Spinal cord (tissue), 10 donors: Measurements from ENCODE around the gene DNAH8. TPM values are rescaled to one million over a fixed set of nuclear protein-coding genes. Genes with fewer than 3 reads are reported as not detected.

Experiments
- DNase-seq, 6 donors: peaks; one replicate each; pipeline versions ENCODE4 v3.0.0 to v3.0.0-alpha.2; 2013 to 2015; ENCODE audit warnings: low spot score in 6 of 6, low read depth in 4 of 6
- H3K27ac ChIP-seq: one replicate; pipeline ENCODE4 v1.5.1; 2013; ENCODE audit warnings: low read depth, low read length, control low read depth
- H3K27me3 ChIP-seq: one replicate; pipeline ENCODE4 v1.6.1; 2013; ENCODE audit warnings: low read length; ENCODE audit not compliant: control insufficient read depth, insufficient read depth
- H3K36me3 ChIP-seq: one replicate; pipeline ENCODE4 v1.6.1; 2013; ENCODE audit warnings: low read length; ENCODE audit not compliant: control insufficient read depth, insufficient read depth
- H3K4me1 ChIP-seq: one replicate; pipeline ENCODE4 v1.6.1; 2013; ENCODE audit warnings: low read length; ENCODE audit not compliant: control insufficient read depth, insufficient read depth
- H3K4me3 ChIP-seq: one replicate; pipeline ENCODE4 v1.5.1; 2013; ENCODE audit warnings: low read depth, low read length, control low read depth
- H3K9me3 ChIP-seq: one replicate; pipeline ENCODE4 v1.6.1; 2013; ENCODE audit warnings: low read length; ENCODE audit not compliant: control insufficient read depth, insufficient read depth
- WGBS: methylation state at CpG from one replicate; pipeline ENCODE4 v1.1.5; 2013; ENCODE audit warnings: missing lambda C conversion rate; ENCODE audit not compliant: insufficient coverage; 5-methylcytosine and 5-hydroxymethylcytosine counted together
- polyA plus RNA-seq, 2 donors: library from polyadenylated mRNA; unstranded; fragments of 120-200 nt; gene quantifications; one replicate each; pipeline ENCODE4 v1.2.1, GENCODE V29; 2013; ENCODE audit not compliant: insufficient read length in 2 of 2
- total RNA-seq, 2 donors: library from RNA; depleted of rRNA in 1 of 2; stranded (reverse); fragments of 120-200 nt in 1 of 2; fragments of >200 nt in 1 of 2; gene quantifications; one replicate each; pipeline versions ENCODE4 v1.2.3 to v1.2.4, GENCODE V29; 2013 to 2014
- donor health status: healthy.

Gene DNAH8
- total and polyA plus RNA-seq, 4 donors, result 0.03 to 0.17 (median 0.08) TPM

- H3K4me1 ChIP-seq, result no peaks in the 10 kb centered on the region
- no peaks in the 10 kb centered on the region for H3K27me3 ChIP-seq
- H3K27ac ChIP-seq, result no peak overlapping the region
- H3K36me3 ChIP-seq, result no peaks in the 10 kb centered on the region
- WGBS, result 60% methylated on average over 1 of the region's 4 CpGs
- H3K4me3 ChIP-seq, result no peak overlapping the region
- DNase-seq, result peak; percentile 7 to 96 (median 29)
- H3K9me3 ChIP-seq, result no peaks in the 10 kb centered on the region
Measured at GRCh38 chr6:38730140-38730862, 15.2 kb downstream of the DNAH8 start.

GRCh38 chr6:38736951-38737350 lies 21.8 kb downstream of the DNAH8 start:
- Histone ChIP-seq H3K36me3 (no peaks in the 10 kb centered on the region), H3K27ac (no peak overlapping the region), H3K9me3 (no peaks in the 10 kb centered on the region), H3K4me3 (no peak overlapping the region), H3K4me1 (no peaks in the 10 kb centered on the region), H3K27me3 (no peaks in the 10 kb centered on the region)
- DNase-seq, result peak in 1 of 6 donors; percentile 13
- no CpG with 5 or more reads among the region's 3 CpGs for WGBS

- DNase-seq, result no peak
- Histone ChIP-seq H3K4me1 (no peaks in the 10 kb centered on the region), H3K27ac (no peak overlapping the region), H3K36me3 (no peaks in the 10 kb centered on the region), H3K4me3 (no peak overlapping the region), H3K9me3 (no peaks in the 10 kb centered on the region), H3K27me3 (no peaks in the 10 kb centered on the region)
- 86% methylated on average over 1 of the region's 3 CpGs for WGBS
Measured at GRCh38 chr6:38738261-38738660, 23.1 kb downstream of the DNAH8 start.

- Histone ChIP-seq H3K36me3 (no peaks in the 10 kb centered on the region), H3K4me1 (no peaks in the 10 kb centered on the region), H3K27ac (no peak overlapping the region), H3K27me3 (no peaks in the 10 kb centered on the region), H3K4me3 (no peak overlapping the region), H3K9me3 (no peaks in the 10 kb centered on the region)
- no peak for DNase-seq
- WGBS, result no CpG with 5 or more reads among the region's 5 CpGs
Measured at GRCh38 chr6:38739532-38739931, 24.4 kb downstream of the DNAH8 start.

GRCh38 chr6:38749473-38749872 lies 34.4 kb downstream of the DNAH8 start:
- Histone ChIP-seq H3K4me1 (no peaks in the 10 kb centered on the region), H3K9me3 (no peaks in the 10 kb centered on the region), H3K27me3 (no peaks in the 10 kb centered on the region), H3K4me3 (no peak overlapping the region), H3K27ac (no peak overlapping the region), H3K36me3 (no peaks in the 10 kb centered on the region)
- no CpG with 5 or more reads among the region's 1 CpG for WGBS
- DNase-seq, result no peak

- no CpG with 5 or more reads among the region's 1 CpG for WGBS
- Histone ChIP-seq H3K27me3 (no peaks in the 10 kb centered on the region), H3K36me3 (no peaks in the 10 kb centered on the region), H3K4me3 (no peak overlapping the region), H3K4me1 (no peaks in the 10 kb centered on the region), H3K27ac (no peak overlapping the region), H3K9me3 (no peaks in the 10 kb centered on the region)
- no peak for DNase-seq
Measured at GRCh38 chr6:38750968-38751615, 36.0 kb downstream of the DNAH8 start.

- Histone ChIP-seq H3K27me3 (no peaks in the 10 kb centered on the region), H3K9me3 (no peaks in the 10 kb centered on the region), H3K4me1 (no peaks in the 10 kb centered on the region), H3K4me3 (no peak overlapping the region), H3K36me3 (no peaks in the 10 kb centered on the region), H3K27ac (no peak overlapping the region)
- no peak for DNase-seq
Measured at GRCh38 chr6:38753707-38754106, 38.6 kb downstream of the DNAH8 start.

- Histone ChIP-seq H3K4me1 (no peaks in the 10 kb centered on the region), H3K4me3 (no peak overlapping the region), H3K27me3 (no peaks in the 10 kb centered on the region), H3K27ac (no peak overlapping the region), H3K36me3 (no peaks in the 10 kb centered on the region), H3K9me3 (no peaks in the 10 kb centered on the region)
- no CpG with 5 or more reads among the region's 3 CpGs for WGBS
- DNase-seq, result peak in 1 of 6 donors; percentile 60
Measured at GRCh38 chr6:38755207-38755606, 40.1 kb downstream of the DNAH8 start.

GRCh38 chr6:38755874-38756273 lies 40.8 kb downstream of the DNAH8 start:
- no peak overlapping the region for H3K4me3 ChIP-seq
- H3K36me3 ChIP-seq, result no peaks in the 10 kb centered on the region
- no peaks in the 10 kb centered on the region for H3K27me3 ChIP-seq
- 100% methylated on average over 1 of the region's 2 CpGs for WGBS
- H3K9me3 ChIP-seq, result no peaks in the 10 kb centered on the region
- H3K27ac ChIP-seq, result no peak overlapping the region
- H3K4me1 ChIP-seq, result no peaks in the 10 kb centered on the region
- no peak for DNase-seq

- H3K4me3 ChIP-seq, result no peak overlapping the region
- H3K4me1 ChIP-seq, result no peaks in the 10 kb centered on the region
- no peaks in the 10 kb centered on the region for H3K27me3 ChIP-seq
- no peak overlapping the region for H3K27ac ChIP-seq
- no CpG with 5 or more reads among the region's 1 CpG for WGBS
- no peaks in the 10 kb centered on the region for H3K9me3 ChIP-seq
- H3K36me3 ChIP-seq, result no peaks in the 10 kb centered on the region
- DNase-seq, result no peak
Measured at GRCh38 chr6:38760097-38760496, 45.0 kb downstream of the DNAH8 start.
